Measurements from ENCODE around the gene PRKAR2A.
"Not testable (repeated sequence)": the region's sequence is repeated elsewhere in the genome, so short reads cannot be mapped to it uniquely, and the experiment has no call there.

PRKAR2A gene

DNA sequence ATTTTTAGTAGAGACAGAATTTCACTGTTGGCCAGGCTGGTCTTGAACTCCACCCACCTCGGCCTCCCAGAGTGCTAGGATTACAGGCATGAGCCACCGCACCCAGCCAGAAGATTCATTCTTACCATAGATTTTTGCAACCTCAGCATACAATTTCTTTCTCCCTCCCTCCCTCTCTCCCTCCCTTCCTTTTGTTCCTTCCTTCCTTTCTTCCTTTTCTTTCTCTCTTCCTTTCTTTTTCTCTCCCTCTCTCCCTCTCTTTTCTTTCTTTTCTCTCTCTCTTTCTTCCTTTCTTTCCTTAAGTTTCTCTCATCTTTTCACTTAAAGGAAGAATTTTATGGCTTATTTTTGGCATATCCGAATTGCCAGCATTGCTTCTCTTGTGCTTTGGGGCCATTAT is 58.0 kb downstream of the PRKAR2A start:
- TF ChIP-seq, protein P1, sequence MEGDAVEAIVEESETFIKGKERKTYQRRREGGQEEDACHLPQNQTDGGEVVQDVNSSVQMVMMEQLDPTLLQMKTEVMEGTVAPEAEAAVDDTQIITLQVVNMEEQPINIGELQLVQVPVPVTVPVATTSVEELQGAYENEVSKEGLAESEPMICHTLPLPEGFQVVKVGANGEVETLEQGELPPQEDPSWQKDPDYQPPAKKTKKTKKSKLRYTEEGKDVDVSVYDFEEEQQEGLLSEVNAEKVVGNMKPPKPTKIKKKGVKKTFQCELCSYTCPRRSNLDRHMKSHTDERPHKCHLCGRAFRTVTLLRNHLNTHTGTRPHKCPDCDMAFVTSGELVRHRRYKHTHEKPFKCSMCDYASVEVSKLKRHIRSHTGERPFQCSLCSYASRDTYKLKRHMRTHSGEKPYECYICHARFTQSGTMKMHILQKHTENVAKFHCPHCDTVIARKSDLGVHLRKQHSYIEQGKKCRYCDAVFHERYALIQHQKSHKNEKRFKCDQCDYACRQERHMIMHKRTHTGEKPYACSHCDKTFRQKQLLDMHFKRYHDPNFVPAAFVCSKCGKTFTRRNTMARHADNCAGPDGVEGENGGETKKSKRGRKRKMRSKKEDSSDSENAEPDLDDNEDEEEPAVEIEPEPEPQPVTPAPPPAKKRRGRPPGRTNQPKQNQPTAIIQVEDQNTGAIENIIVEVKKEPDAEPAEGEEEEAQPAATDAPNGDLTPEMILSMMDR (IDR thresholded peaks at IDR 0.05; ENCODE audit: low read depth, low read length) = no peak
- H3K4me3 ChIP-seq (ENCODE audit: low read depth, low read length) = no peak overlapping the region

DNA sequence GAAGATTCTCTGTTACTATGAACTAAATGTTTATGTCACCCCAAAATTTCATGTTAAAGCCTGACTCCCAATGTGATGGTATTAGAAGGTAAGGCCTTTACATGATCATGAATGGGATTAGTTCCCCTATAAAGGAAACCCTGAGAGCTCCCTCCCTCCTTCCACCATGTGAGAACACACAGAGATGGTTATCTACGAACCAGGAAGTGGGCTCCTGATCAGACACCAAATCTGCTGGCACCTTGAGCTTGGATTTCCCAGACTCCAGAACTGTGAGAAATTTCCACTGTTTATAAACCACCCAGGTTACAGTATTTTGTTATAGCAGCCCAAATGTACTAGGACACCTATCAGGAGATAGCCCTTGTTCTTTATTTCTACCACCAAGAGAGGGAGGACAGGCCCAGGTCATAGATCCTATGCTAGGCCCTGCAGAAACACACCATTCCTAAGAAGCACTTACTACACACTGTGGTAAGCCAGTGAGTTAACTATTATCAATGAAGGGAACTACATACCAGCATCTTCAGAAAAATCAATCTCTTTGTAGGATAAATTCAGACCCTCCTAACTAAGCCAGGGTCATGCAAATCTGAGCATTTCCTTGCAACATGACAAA is 59.0 kb downstream of the PRKAR2A start:
- TF ChIP-seq, protein P1 (IDR thresholded peaks at IDR 0.05; ENCODE audit: low read depth, low read length) = no peak
- no peak overlapping the region for H3K4me3 ChIP-seq (ENCODE audit: low read depth, low read length)

DNA sequence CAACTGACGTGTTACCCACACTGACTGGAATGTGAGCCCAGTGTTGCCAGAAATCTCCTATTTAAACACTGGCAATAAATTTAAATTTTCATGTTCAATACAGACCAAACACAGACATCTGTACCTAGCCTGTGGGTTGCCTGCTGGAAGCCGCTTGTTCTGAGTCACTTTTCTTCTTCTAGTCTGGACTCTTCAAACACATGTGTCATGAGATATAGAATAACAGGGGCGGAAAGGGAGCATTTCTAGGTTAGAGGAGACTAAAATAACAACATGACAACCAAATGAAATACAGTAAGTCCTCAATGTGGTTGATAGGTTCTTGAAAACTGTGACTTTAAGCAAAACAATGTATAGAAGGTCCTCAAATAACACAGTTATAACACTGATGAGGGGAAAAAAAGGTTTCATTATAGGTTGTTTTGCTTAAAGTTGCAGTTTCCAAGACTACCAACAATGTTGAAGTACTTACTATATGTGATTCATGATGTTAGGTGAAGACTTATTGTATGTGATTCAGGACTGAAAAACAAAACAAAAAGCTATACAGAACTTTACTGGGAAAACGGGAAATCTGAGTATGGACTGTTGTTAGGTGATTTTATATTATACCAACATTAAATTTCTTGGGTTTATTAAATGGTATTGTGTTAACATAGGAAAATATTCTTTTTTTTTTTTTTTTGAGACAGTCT is 63.1 kb downstream of the PRKAR2A start:
- H3K4me3 ChIP-seq (ENCODE audit: low read depth, low read length) = no peak overlapping the region
- TF ChIP-seq, protein P1 (IDR thresholded peaks at IDR 0.05; ENCODE audit: low read depth, low read length) = no peak

DNA sequence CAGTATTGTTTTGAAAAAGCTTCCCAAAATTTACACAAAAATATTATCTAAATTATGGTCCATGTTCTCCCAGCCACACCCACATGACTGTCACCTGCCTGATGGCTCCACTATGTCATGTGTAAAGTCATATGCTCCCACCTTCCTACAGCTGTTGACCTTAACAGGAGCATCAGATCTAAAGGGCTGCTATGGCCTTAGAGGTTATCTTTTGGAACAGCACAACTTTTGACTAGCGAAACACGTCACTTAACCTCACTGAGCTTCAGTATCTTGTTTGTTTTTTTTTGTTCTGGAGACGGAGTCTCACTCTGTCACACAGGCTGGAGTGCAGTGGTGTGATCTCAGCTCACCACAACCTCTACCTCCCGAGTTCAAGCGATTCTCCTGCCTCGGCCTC is 64.4 kb downstream of the PRKAR2A start:
- no peak overlapping the region for H3K4me3 ChIP-seq (ENCODE audit: low read depth, low read length)
- TF ChIP-seq, protein P1 (IDR thresholded peaks at IDR 0.05; ENCODE audit: low read depth, low read length) = no peak

DNA sequence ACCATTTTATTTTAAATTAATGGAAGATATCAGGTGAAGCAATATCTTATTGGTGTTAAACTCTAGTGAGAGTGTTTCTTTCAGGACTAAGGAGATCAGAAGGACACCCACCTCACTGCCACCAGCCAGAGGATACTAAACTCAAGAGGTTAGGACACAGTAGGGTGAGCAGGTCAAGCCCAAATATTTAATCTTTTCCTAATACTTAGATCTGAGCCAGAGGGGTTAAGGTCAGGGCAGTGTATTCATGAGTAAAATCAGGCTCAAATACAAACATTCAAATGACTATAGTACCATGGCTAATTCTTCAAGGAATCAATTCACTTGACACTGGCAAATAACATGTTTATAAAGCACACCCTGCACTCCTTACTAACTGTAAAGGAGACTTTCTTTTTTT is 65.6 kb downstream of the PRKAR2A start:
- TF ChIP-seq, protein P1 (IDR thresholded peaks at IDR 0.05; ENCODE audit: low read depth, low read length) = no peak
- H3K4me3 ChIP-seq (ENCODE audit: low read depth, low read length) = no peak overlapping the region

DNA sequence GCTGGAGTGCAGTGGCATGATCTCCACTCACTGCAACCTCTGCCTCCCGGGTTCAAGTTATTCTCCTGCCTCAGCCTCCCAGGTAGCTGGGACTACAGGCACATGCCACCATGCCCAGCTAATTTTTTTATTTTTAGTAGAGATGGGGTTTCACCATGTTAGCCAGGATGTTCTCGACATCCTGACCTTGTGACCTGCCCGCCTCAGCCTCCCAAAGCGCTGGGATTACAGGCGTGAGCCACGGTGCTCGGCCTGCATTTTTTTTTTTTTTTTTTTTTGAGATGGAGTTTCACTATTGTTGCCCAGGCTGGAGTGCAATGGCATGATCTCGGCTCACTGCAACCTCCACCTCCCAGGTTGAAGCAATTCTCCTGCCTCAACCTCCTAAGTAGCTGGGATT is 69.1 kb downstream of the PRKAR2A start:
- H3K4me3 ChIP-seq (ENCODE audit: low read depth, low read length) = not testable (repeated sequence)

DNA sequence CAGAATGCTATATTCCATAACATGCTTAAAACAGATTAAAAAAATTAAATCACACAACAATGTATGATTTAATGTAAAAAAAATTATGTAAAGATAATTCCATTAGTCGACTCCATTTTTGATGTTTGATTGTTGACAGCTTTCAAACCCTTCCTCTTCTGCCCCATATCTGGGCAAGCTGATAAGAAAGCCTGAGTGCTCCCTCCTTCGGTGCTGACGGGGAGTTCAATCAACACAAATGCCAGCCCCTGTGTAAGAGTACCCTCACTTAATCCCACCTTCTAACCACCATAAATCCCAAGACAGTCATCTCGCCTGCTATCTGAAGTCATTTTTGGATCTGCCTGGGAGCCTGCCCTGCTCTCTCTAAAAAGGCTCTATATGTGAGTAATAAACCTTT is 70.8 kb downstream of the PRKAR2A start:
- TF ChIP-seq, protein P1 (IDR thresholded peaks at IDR 0.05; ENCODE audit: low read depth, low read length) = no peak
- H3K4me3 ChIP-seq (ENCODE audit: low read depth, low read length) = no peak overlapping the region

DNA sequence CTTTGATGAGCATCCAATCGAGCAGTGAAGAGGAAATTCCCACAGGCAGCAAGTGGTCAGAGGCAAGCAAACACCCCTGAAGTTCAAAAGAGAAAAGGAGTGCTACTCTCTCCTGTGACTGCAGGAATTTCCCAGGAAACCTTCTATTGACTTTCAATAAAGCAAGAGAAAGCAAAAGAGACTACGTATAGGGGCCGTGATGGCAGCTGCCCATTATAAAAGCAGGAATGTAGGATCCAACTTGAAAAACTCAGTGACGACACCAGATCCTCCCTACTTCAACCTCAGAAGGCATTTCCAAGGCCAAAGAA is 77.5 kb downstream of the PRKAR2A start:
- H3K4me3 ChIP-seq (ENCODE audit: low read depth, low read length) = no peak overlapping the region
- TF ChIP-seq, protein P1 (IDR thresholded peaks at IDR 0.05; ENCODE audit: low read depth, low read length) = no peak
